ENCODE results near the gene S100A7A. TPM values are rescaled to one million over a fixed set of nuclear protein-coding genes. Genes with fewer than 3 reads are reported as not detected.

The S100A7A gene
- total RNA-seq, 1 experiment from 2014 or later, result not detected

- no TSS peak for BruUV-seq (replicated peaks)
- H3K36me3 ChIP-seq (ENCODE audit: control insufficient read depth, insufficient read depth, low read length), result no peaks in the 10 kb centered on the region
- ChIA-PET POLR2A (no interaction called here), CTCF (interaction anchor here (0.6 to 1.0 kb wide), 3 partner anchors 30 to 337 kb away, joined by 4 to 7 read pairs (median 5); no protein-coding TSS in a partner anchor)
- Mint-ChIP-seq H3K9me3 (ENCODE audit: unreplicated experiment) (peaks cover 19% of the 10 kb centered on the region), H3K36me3 (ENCODE audit: insufficient read depth, unreplicated experiment) (no peaks in the 10 kb centered on the region), H3K4me3 (ENCODE audit: unreplicated experiment) (no peak overlapping the region), H3K4me1 (ENCODE audit: low read depth, unreplicated experiment) (no peaks in the 10 kb centered on the region), H3K27ac (ENCODE audit: unreplicated experiment) (no peak overlapping the region), H3K27me3 (ENCODE audit: insufficient read depth, unreplicated experiment) (peaks cover 11% of the 10 kb centered on the region)
- H3K9me3 ChIP-seq, result peaks cover 8% of the 10 kb centered on the region
- H3K4me3 ChIP-seq (ENCODE audit: low read depth, low read length), result no peak overlapping the region
- TF ChIP-seq, protein P1, sequence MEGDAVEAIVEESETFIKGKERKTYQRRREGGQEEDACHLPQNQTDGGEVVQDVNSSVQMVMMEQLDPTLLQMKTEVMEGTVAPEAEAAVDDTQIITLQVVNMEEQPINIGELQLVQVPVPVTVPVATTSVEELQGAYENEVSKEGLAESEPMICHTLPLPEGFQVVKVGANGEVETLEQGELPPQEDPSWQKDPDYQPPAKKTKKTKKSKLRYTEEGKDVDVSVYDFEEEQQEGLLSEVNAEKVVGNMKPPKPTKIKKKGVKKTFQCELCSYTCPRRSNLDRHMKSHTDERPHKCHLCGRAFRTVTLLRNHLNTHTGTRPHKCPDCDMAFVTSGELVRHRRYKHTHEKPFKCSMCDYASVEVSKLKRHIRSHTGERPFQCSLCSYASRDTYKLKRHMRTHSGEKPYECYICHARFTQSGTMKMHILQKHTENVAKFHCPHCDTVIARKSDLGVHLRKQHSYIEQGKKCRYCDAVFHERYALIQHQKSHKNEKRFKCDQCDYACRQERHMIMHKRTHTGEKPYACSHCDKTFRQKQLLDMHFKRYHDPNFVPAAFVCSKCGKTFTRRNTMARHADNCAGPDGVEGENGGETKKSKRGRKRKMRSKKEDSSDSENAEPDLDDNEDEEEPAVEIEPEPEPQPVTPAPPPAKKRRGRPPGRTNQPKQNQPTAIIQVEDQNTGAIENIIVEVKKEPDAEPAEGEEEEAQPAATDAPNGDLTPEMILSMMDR (IDR thresholded peaks at IDR 0.05; ENCODE audit: insufficient read depth in 1 of 2, low read depth in 1 of 2, low read length in 1 of 2, severe bottlenecking in 1 of 2, unreplicated experiment in 1 of 2), result peak; percentile 51 to 54
- no peaks in the 10 kb centered on the region for H3K4me1 ChIP-seq
- intact Hi-C loops (cut with micrococcal nuclease; ENCODE audit: unreplicated experiment), result loop anchor here (1.0 kb wide), 1 partner anchor 29 kb away; no protein-coding TSS in a partner anchor
- peak in 1 of 2 experiments; percentile 50 for DNase-seq
- no peaks in the 10 kb centered on the region; the same call in 1 of the 2 replicates for H3K27me3 ChIP-seq (replicated peaks; ENCODE audit: control insufficient read depth, insufficient read depth, low read length)
These were observed 49.7 kb downstream of the S100A7A start for GRCh38 chr1:153465811-153466636.

DNA sequence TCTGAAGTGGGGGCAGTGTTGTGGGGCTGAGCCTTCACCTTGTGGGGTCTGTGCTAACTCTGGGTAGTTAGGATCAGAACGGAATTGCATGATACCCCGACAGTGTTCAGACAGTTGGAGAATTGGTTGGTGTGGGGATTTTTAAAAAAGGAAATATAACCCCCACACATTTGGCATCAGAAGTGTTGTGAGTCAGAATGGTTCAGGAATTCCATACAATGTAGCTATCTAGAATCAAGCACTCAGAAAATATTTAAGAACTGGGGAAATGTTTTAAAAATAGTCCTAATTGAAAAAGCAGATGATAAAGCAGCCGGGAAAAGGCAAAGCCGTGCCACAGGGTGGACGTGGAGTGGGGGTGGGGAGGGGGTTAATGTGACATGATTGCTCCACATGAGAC lies 50.6 kb downstream of the S100A7A start:
- CTCF ChIA-PET, result interaction anchor here (0.6 to 0.7 kb wide), 3 partner anchors 210 to 578 kb away, joined by 3 to 6 read pairs (median 4); no protein-coding TSS in a partner anchor
- TF ChIP-seq, protein P1 (IDR thresholded peaks at IDR 0.05; ENCODE audit: insufficient read depth in 1 of 2, low read depth in 1 of 2, low read length in 1 of 2, severe bottlenecking in 1 of 2, unreplicated experiment in 1 of 2), result no peak
- intact Hi-C loops (cut with micrococcal nuclease; ENCODE audit: unreplicated experiment), result no loop called here

GRCh38 chr1:153470707-153471106 lies 54.4 kb downstream of the S100A7A start:
- ChIA-PET POLR2A (no interaction called here), CTCF (no interaction called here)
- Mint-ChIP-seq H3K27me3 (ENCODE audit: insufficient read depth, unreplicated experiment) (peaks cover 7% of the 10 kb centered on the region), H3K4me3 (ENCODE audit: unreplicated experiment) (no peak overlapping the region), H3K4me1 (ENCODE audit: low read depth, unreplicated experiment) (peaks cover 8% of the 10 kb centered on the region), H3K36me3 (ENCODE audit: insufficient read depth, unreplicated experiment) (peaks cover 8% of the 10 kb centered on the region), H3K27ac (ENCODE audit: unreplicated experiment) (no peak overlapping the region), H3K9me3 (ENCODE audit: unreplicated experiment) (peaks cover 56% of the 10 kb centered on the region)
- H3K36me3 ChIP-seq (ENCODE audit: control insufficient read depth, insufficient read depth, low read length), result no peaks in the 10 kb centered on the region
- TF ChIP-seq, protein P1 (IDR thresholded peaks at IDR 0.05; ENCODE audit: insufficient read depth in 1 of 2, low read depth in 1 of 2, low read length in 1 of 2, severe bottlenecking in 1 of 2, unreplicated experiment in 1 of 2), result no peak
- H3K4me3 ChIP-seq (ENCODE audit: low read depth, low read length), result no peak overlapping the region
- DNase-seq, result no peak
- BruUV-seq (replicated peaks), result no TSS peak
- H3K27me3 ChIP-seq (replicated peaks; ENCODE audit: control insufficient read depth, insufficient read depth, low read length), result no peaks in the 10 kb centered on the region
- intact Hi-C loops (cut with micrococcal nuclease; ENCODE audit: unreplicated experiment), result no loop called here
- no peaks in the 10 kb centered on the region for H3K4me1 ChIP-seq
- peaks cover 30% of the 10 kb centered on the region for H3K9me3 ChIP-seq

More for the DNA sequence above, 50.6 kb downstream of the S100A7A start:
- Histone ChIP-seq H3K36me3 (ENCODE audit: control insufficient read depth, insufficient read depth, low read length) (no peaks in the 10 kb centered on the region), H3K4me3 (ENCODE audit: low read depth, low read length) (no peak overlapping the region), H3K9me3 (peaks cover 15% of the 10 kb centered on the region), H3K27me3 (replicated peaks; ENCODE audit: control insufficient read depth, insufficient read depth, low read length) (no peaks in the 10 kb centered on the region; the same call in 1 of the 2 replicates), H3K4me1 (no peaks in the 10 kb centered on the region)
- H3K27ac Mint-ChIP-seq (ENCODE audit: unreplicated experiment), result no peak overlapping the region
- H3K27me3 Mint-ChIP-seq (ENCODE audit: insufficient read depth, unreplicated experiment), result peaks cover 11% of the 10 kb centered on the region
- no peaks in the 10 kb centered on the region for H3K4me1 Mint-ChIP-seq (ENCODE audit: low read depth, unreplicated experiment)
- no peak for DNase-seq
- POLR2A ChIA-PET, result no interaction called here
- H3K4me3 Mint-ChIP-seq (ENCODE audit: unreplicated experiment), result no peak overlapping the region
- BruUV-seq (replicated peaks), result no TSS peak
- no peaks in the 10 kb centered on the region for H3K36me3 Mint-ChIP-seq (ENCODE audit: insufficient read depth, unreplicated experiment)
- H3K9me3 Mint-ChIP-seq (ENCODE audit: unreplicated experiment), result peaks cover 25% of the 10 kb centered on the region

Other genes starting within 250 kb of the S100A7A start
- not detected in 2 replicates for gene LELP1, start 213.1 kb upstream of the S100A7A start, total RNA-seq (2022)
- gene PRR9, start 198.9 kb upstream of the S100A7A start, total RNA-seq (2022), result 0.88 TPM in 1 of 2 replicates, not detected in the other
- not detected in 2 replicates for gene LORICRIN, start 156.8 kb upstream of the S100A7A start, total RNA-seq (2022)
- gene PGLYRP3, start 103.6 kb upstream of the S100A7A start, total RNA-seq (2022), result not detected in 2 replicates
- not detected in 2 replicates for gene PGLYRP4, start 67.7 kb upstream of the S100A7A start, total RNA-seq (2022)
- gene S100A9, start 58.7 kb upstream of the S100A7A start, total RNA-seq (2022), result 0.63 TPM in 1 of 2 replicates, not detected in the other
- not detected in 2 replicates for gene S100A12, start 40.9 kb upstream of the S100A7A start, total RNA-seq (2022)
- gene S100A8, start 25.4 kb upstream of the S100A7A start, total RNA-seq (2022), result not detected in 2 replicates
- gene S100A7, start 44.1 kb downstream of the S100A7A start, total RNA-seq (2022), result not detected in 2 replicates
- 416 and 432 TPM in 2 replicates for gene S100A6, start 119.5 kb downstream of the S100A7A start, total RNA-seq (2022)
- gene S100A5, start 124.4 kb downstream of the S100A7A start, total RNA-seq (2022), result not detected in 2 replicates
- gene S100A4, start 129.3 kb downstream of the S100A7A start, total RNA-seq (2022), result 53.6 and 54.4 TPM in 2 replicates
- gene S100A3, start 132.7 kb downstream of the S100A7A start, total RNA-seq (2022), result 0.61 and 0.84 TPM in 2 replicates
- gene S100A2, start 149.3 kb downstream of the S100A7A start, total RNA-seq (2022), result 2.4 and 3.0 TPM in 2 replicates
- gene S100A16, start 196.6 kb downstream of the S100A7A start, total RNA-seq (2022), result 220 and 243 TPM in 2 replicates
- gene S100A14, start 199.8 kb downstream of the S100A7A start, total RNA-seq (2022), result 510 and 624 TPM in 2 replicates
- gene S100A13, start 211.0 kb downstream of the S100A7A start, total RNA-seq (2022), result 198 and 238 TPM in 2 replicates
- gene S100A1, start 211.9 kb downstream of the S100A7A start, total RNA-seq (2022), result 12.6 and 18.1 TPM in 2 replicates
- gene CHTOP, start 217.5 kb downstream of the S100A7A start, total RNA-seq (2022), result 85.1 and 90.6 TPM in 2 replicates
- 32.8 and 34.1 TPM in 2 replicates for gene SNAPIN, start 242.2 kb downstream of the S100A7A start, total RNA-seq (2022)